Measurements from ENCODE around the gene FLYWCH1. TPM values are rescaled to one million over a fixed set of nuclear protein-coding genes. Genes with fewer than 3 reads are reported as not detected.

The FLYWCH1 gene, protein sequence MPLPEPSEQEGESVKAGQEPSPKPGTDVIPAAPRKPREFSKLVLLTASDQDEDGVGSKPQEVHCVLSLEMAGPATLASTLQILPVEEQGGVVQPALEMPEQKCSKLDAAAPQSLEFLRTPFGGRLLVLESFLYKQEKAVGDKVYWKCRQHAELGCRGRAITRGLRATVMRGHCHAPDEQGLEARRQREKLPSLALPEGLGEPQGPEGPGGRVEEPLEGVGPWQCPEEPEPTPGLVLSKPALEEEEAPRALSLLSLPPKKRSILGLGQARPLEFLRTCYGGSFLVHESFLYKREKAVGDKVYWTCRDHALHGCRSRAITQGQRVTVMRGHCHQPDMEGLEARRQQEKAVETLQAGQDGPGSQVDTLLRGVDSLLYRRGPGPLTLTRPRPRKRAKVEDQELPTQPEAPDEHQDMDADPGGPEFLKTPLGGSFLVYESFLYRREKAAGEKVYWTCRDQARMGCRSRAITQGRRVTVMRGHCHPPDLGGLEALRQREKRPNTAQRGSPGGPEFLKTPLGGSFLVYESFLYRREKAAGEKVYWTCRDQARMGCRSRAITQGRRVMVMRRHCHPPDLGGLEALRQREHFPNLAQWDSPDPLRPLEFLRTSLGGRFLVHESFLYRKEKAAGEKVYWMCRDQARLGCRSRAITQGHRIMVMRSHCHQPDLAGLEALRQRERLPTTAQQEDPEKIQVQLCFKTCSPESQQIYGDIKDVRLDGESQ
- total RNA-seq, result 10 to 100 TPM; 65.6 to 72.8 TPM

DNA sequence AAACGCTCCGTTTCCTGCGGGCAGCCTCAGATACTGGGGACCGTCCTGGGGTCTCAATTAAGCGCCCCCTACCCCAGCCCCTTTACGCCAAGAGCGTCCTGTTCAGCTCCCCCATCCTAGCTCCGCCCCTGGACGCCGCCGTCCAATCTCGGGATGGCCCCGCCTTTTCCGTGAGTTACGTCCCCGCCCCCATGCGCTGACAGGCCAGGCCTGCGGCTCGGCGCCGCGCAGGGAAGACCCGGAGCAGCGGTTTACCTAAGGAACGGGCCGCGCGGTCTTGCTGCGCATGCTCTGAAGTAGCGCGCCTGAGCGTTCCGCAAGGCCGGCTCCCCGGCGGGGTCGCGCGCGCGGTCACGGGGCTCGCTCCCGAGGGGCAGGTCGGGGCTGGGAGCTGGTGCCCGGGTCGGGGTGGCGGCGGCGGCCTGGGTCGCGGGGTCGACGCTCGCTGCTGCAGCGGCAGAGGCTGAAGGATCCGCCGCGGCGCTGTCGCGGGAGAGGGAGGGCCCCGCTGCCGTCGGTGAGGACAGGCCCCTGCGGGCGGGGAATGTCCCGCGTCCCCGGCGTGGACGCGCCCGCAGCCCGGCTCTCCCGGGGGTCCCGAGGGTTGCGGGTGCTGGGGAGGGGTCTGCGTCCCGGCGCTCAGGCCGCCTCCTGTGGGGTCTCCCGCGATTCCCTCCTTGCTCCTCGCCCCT lies at the start of gene FLYWCH1:
Gene FLYWCH1 (plus strand): TSS at position 294 of the 692 bp plus-strand sequence. CDS start 17,755 bp downstream, outside the sequence.
- H3K4me1 ChIP-seq (ENCODE audit: control insufficient read depth in 1 of 2, low read depth in 2 of 2), result peaks cover 9 to 19% of the 10 kb centered on the region in 2 donors
- H3K9me3 ChIP-seq, result no peaks in the 10 kb centered on the region
- H3K36me3 ChIP-seq, result peaks cover 14% of the 10 kb centered on the region
- H3K4me3 ChIP-seq, result peak within 1 kb of the TSS; percentile 77
- TF ChIP-seq, protein P1, sequence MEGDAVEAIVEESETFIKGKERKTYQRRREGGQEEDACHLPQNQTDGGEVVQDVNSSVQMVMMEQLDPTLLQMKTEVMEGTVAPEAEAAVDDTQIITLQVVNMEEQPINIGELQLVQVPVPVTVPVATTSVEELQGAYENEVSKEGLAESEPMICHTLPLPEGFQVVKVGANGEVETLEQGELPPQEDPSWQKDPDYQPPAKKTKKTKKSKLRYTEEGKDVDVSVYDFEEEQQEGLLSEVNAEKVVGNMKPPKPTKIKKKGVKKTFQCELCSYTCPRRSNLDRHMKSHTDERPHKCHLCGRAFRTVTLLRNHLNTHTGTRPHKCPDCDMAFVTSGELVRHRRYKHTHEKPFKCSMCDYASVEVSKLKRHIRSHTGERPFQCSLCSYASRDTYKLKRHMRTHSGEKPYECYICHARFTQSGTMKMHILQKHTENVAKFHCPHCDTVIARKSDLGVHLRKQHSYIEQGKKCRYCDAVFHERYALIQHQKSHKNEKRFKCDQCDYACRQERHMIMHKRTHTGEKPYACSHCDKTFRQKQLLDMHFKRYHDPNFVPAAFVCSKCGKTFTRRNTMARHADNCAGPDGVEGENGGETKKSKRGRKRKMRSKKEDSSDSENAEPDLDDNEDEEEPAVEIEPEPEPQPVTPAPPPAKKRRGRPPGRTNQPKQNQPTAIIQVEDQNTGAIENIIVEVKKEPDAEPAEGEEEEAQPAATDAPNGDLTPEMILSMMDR (IDR thresholded peaks at IDR 0.05), result no peak
- DNase-seq (ENCODE audit: low spot score) (peak; percentile 93), ATAC-seq (ENCODE audit: insufficient number of reproducible peaks, low FRiP score, low read depth) (peak; percentile 92)
- peak within 1 kb of the TSS; percentile 79 to 83 for H3K27ac ChIP-seq
- H3K27me3 ChIP-seq (replicated peaks; ENCODE audit: insufficient read depth), result no peaks in the 10 kb centered on the region

DNA sequence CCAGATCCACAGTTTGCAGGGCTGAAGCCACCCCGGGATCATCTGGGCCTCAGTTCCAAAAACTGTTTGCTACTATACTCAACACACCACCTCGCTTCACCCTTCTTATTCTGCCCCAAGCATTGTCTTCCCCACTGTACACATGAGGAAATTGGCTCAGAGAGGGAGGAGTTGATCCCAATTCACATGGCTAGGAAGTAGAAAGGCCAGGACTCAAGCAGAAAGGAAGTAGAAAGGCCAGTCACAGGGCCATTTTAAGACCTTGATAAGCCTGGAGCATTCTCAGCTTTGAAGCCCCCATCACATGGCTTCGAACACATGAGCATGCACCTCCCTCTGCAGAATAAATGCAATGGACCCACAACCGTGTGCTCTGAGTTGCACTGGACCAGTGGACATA lies 46.1 kb upstream of the FLYWCH1 start:
- Histone ChIP-seq H3K4me1 (ENCODE audit: control insufficient read depth in 1 of 2, low read depth in 2 of 2) (peaks cover 4 to 5% of the 10 kb centered on the region in 2 donors), H3K4me3 (no peak overlapping the region), H3K36me3 (no peaks in the 10 kb centered on the region), H3K9me3 (peaks cover 8% of the 10 kb centered on the region), H3K27me3 (replicated peaks; ENCODE audit: insufficient read depth) (no peaks in the 10 kb centered on the region), H3K27ac (no peak overlapping the region)
- ATAC-seq (ENCODE audit: insufficient number of reproducible peaks, low FRiP score, low read depth) (no peak), DNase-seq (ENCODE audit: low spot score) (no peak)
- TF ChIP-seq, protein P1 (IDR thresholded peaks at IDR 0.05), result no peak

DNA sequence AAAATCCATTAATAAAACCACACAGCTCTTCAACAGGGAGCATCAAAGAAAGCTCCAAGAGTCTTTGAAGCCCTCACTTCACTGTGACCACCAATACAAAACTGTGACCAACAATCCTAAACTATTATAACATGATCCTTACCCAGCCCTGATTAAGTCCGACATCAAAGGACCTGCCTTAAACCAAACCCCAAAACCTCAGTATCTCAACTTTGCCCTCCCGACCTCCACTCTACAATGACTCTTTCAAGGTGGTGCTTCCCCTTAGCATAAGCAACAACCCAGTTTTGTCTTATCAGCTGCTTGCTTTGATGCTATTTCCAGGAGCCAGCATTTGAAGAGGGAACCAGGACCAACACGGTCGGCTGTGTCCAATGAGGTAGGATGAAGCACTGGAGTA lies 45.3 kb upstream of the FLYWCH1 start:
- Histone ChIP-seq H3K9me3 (no peaks in the 10 kb centered on the region), H3K27ac (no peak overlapping the region), H3K36me3 (no peaks in the 10 kb centered on the region), H3K27me3 (replicated peaks; ENCODE audit: insufficient read depth) (no peaks in the 10 kb centered on the region), H3K4me1 (ENCODE audit: control insufficient read depth in 1 of 2, low read depth in 2 of 2) (peaks cover 4 to 5% of the 10 kb centered on the region in 2 donors), H3K4me3 (no peak overlapping the region)
- DNase-seq (ENCODE audit: low spot score), result no peak
- no peak for ATAC-seq (ENCODE audit: insufficient number of reproducible peaks, low FRiP score, low read depth)
- TF ChIP-seq, protein P1 (IDR thresholded peaks at IDR 0.05), result no peak

DNA sequence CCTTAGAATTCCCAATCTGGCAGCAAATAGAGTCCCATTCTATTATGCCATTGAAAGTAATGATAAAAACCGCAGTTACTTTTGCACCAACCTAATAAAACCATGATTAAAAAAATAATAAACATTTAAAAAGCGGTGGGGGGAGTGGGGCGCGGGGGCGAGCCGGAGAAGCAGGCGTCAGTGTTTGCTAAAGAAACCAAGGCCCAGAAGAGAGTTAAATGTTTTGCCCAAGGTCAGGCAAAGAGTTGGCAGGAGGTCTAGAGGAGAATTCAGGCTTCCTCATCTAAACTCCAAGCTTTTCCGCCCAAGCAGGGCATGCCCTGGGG lies 44.1 kb upstream of the FLYWCH1 start:
- no peaks in the 10 kb centered on the region for H3K9me3 ChIP-seq
- H3K36me3 ChIP-seq, result no peaks in the 10 kb centered on the region
- H3K27me3 ChIP-seq (replicated peaks; ENCODE audit: insufficient read depth), result no peaks in the 10 kb centered on the region
- H3K4me1 ChIP-seq (ENCODE audit: control insufficient read depth in 1 of 2, low read depth in 2 of 2), result peaks cover 4 to 5% of the 10 kb centered on the region in 2 donors
- peak overlapping the region; percentile 75 for H3K4me3 ChIP-seq
- TF ChIP-seq, protein P1 (IDR thresholded peaks at IDR 0.05), result no peak
- DNase-seq (ENCODE audit: low spot score) (no peak), ATAC-seq (ENCODE audit: insufficient number of reproducible peaks, low FRiP score, low read depth) (no peak)
- peak overlapping the region; percentile 86 to 87 for H3K27ac ChIP-seq

Measured in thoracic aorta (tissue), 2 donors.